Smooth muscle cell of the coronary artery (primary cell): ENCODE results near the gene MAB21L4. TPM values are rescaled to one million over a fixed set of nuclear protein-coding genes. Genes with fewer than 3 reads are reported as not detected.

ENCODE experiments used
- total RNA-seq: library from RNA; depleted of rRNA; stranded (reverse); fragments of >200 nt; gene quantifications from 2 replicates; pipeline ENCODE4 v1.2.3, GENCODE V29; 2014; ENCODE audit warnings: low replicate concordance

The MAB21L4 gene
- not detected in 2 replicates for total RNA-seq

GRCh38 chr2:240895656-240896388 is at the start of gene MAB21L4:
Gene MAB21L4, minus strand, starts transcription at chr2:240896156. Its CDS starts 159 bp downstream, at chr2:240895997.

GRCh38 chr2:240906141-240906910 is 10.4 kb upstream of the MAB21L4 start, which contains the start of gene CROCC2:
Gene CROCC2, plus strand, starts transcription at chr2:240906336. Its CDS starts 178 bp downstream, at chr2:240906514.

GRCh38 chr2:240868286-240869108 is 27.5 kb downstream of the MAB21L4 start, which contains the start of gene AGXT:
Gene AGXT, plus strand, starts transcription at chr2:240868824. Its CDS starts 42 bp downstream, at chr2:240868866.

Other genes with a start within 250 kb of the MAB21L4 start
- gene AQP12B, start 213.3 kb downstream of the MAB21L4 start, total RNA-seq, result not detected in 2 replicates
- gene AQP12A, start 204.3 kb downstream of the MAB21L4 start, total RNA-seq, result not detected in 2 replicates
- gene KIF1A, start 75.9 kb downstream of the MAB21L4 start, total RNA-seq, result under 0.01 TPM in 1 of 2 replicates, not detected in the other
- not detected in 2 replicates for gene AGXT, start 27.3 kb downstream of the MAB21L4 start, total RNA-seq
- gene CROCC2, start 10.2 kb upstream of the MAB21L4 start, total RNA-seq, result 0.12 TPM in 1 of 2 replicates, not detected in the other
- gene SNED1, start 102.5 kb upstream of the MAB21L4 start, total RNA-seq, result 7.4 and 80.4 TPM in 2 replicates
- 24.9 and 73.7 TPM in 2 replicates for gene MTERF4, start 206.1 kb upstream of the MAB21L4 start, total RNA-seq